A673 (cell line): ENCODE data around the gene ATG4B.

Experiments
- CTCF ChIP-seq: fragments of 300-800, 200-600 bp; sonication (generic); conservative IDR thresholded peaks from 2 replicates; pipeline ENCODE4 v1.5.1; 2017; ENCODE audit warnings: low read depth, mild to moderate bottlenecking, antibody characterized with exemption, low read length, moderate library complexity, mixed read lengths
- EZH2 ChIP-seq: fragments of 200-600 bp; sonication (generic); IDR thresholded peaks from 2 replicates; pipeline ENCODE4 v1.6.1; 2017; ENCODE audit warnings: borderline replicate concordance, low read depth, mild to moderate bottlenecking, mixed read lengths, antibody characterized with exemption, low read length; ENCODE audit not compliant: poor library complexity, severe bottlenecking

- no peak for TF ChIP-seq CTCF
- no peak for TF ChIP-seq EZH2
Observed at GRCh38 chr2:241606186-241606585, 31.3 kb upstream of the ATG4B start.
